CD4-positive, alpha-beta T cell treated with Interleukin-15 for 4 hours (primary cell): ENCODE results near the gene C2orf69.

ENCODE experiments used
- DNase-seq: peaks from one replicate; pipeline ENCODE4 v3.0.0-alpha.2; 2020; ENCODE audit warnings: low spot score

Gene C2orf69

GRCh38 chr2:199914372-199914958 lies 3.4 kb downstream of the C2orf69 start:
- DNase-seq = no peak

DNA sequence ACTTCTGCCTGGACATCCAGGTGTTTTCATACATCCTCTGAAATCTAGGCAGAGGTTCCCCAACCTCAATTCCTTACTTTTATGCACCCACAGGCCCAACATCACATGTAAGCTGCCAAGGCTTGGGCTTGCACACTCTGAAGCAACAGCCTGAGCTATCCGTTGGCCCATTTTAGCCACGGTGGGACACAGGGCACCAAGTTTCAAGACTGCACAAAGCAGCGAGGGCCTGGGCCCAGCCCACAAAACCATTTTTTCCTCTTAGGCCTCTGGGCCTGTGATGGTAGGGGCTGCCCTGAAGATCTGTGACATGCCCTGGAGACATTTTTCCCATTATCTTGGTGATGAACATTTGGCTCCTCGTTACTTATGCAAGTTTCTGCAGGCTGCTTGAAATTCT lies 5.9 kb downstream of the C2orf69 start:
- DNase-seq = no peak

- no peak for DNase-seq
Observed at GRCh38 chr2:199922856-199923255, 11.8 kb downstream of the C2orf69 start.

DNA sequence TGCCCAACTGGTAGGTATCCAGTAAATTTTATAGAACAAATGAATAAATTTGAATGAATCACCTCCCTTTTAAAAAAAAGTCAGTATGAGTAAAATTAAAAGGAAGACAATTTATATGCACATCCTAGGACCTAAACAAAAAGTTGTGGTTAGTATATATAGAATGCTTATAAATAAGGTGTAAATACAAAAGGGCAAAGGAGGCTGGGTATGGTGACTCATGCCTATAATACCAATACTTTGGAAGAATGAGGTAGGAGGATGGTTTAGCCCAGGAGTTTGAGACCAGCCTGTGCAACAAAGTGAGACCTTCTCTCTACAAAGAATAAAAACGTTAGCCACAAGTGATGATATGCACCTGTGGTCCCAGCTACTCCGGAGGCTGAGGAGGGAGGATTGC lies 12.8 kb downstream of the C2orf69 start:
- DNase-seq = no peak

- DNase-seq = no peak
Observed at GRCh38 chr2:199926806-199927205, 15.7 kb downstream of the C2orf69 start.

GRCh38 chr2:199928226-199928625 lies 17.1 kb downstream of the C2orf69 start:
- no peak for DNase-seq

GRCh38 chr2:199928626-199929025 lies 17.5 kb downstream of the C2orf69 start:
- no peak for DNase-seq

- no peak for DNase-seq
Observed at GRCh38 chr2:199929262-199929661, 18.2 kb downstream of the C2orf69 start.

DNA sequence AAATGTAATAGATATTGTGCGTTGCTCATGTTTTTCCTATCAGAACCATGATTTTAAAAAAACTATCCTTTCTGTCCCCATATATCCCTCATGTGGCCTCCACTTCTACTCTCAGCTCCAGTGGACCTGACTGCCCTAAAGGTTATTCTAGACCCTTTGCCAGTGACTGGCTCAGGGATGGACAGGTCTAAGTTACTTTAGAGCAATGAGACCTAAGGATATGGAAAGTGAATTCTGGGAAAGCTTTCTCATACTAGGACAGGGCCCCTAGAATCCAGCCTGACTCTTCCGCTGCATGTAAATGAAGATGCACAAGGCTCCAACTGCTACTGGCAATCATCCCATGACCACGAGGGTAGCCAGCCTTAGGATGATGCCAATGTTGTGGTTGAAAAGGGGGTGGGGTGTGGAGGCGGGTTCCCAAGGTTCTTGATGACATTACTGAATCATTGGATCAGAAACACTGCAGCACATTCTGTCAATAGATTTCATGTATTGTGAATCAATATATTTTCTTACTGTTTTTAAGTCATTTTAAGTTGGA lies 21.3 kb downstream of the C2orf69 start:
- no peak for DNase-seq

DNA sequence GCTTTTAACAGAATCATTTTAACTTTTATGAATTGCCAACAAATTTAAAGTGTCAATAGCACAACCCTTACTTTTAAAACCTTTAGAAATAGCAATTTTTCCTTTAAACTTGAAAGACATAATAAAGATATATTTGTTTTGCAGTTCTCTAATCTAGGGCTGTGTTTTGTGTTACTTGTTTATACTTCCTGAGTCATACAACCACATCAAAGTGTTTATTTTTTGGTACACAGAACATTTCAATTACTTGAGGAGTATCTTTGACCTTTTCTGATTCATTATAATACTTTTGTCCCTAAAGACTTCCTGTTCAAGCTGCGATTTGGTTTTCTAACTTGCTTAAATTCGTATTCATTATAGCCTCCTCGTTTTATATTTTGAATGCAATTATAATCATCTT lies 22.4 kb downstream of the C2orf69 start:
- DNase-seq = no peak

- DNase-seq = no peak
Observed at GRCh38 chr2:199936554-199936953, 25.5 kb downstream of the C2orf69 start.

- DNase-seq = no peak
Observed at GRCh38 chr2:199940373-199940772, 29.3 kb downstream of the C2orf69 start.

DNA sequence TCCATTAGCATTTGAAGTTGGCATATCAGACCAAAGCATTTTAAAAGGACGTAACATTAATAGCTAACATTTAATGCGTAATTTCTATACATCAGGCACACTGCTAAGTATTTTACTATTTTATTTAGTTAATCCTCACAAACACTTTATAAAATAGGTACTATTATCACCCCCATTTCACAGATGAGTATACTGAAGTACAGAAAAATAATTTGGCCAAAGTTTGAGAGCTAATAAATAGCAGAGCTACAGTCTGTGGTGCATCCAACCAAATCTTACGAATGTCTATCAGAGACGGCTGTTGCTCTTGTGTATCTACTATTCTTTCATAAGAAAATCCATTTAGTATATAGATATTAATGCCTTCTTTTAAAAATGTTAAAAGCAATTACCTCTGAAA lies 32.3 kb downstream of the C2orf69 start:
- DNase-seq = no peak

- DNase-seq = no peak
Observed at GRCh38 chr2:199946196-199946595, 35.1 kb downstream of the C2orf69 start.

- no peak for DNase-seq
Observed at GRCh38 chr2:199946836-199947235, 35.7 kb downstream of the C2orf69 start.

- DNase-seq = no peak
Observed at GRCh38 chr2:199950396-199950795, 39.3 kb downstream of the C2orf69 start.

GRCh38 chr2:199951023-199951422 lies 39.9 kb downstream of the C2orf69 start:
- DNase-seq = no peak

GRCh38 chr2:199955007-199955338 lies 43.9 kb downstream of the C2orf69 start:
- DNase-seq = no peak

GRCh38 chr2:199955339-199956061 lies 44.4 kb downstream of the C2orf69 start, which contains the start of the genes MAIP1 and TYW5:
MAIP1 (plus strand) TSS chr2:199955582; CDS start chr2:199955799, 217 bp downstream.
TYW5 (minus strand) TSS chr2:199955491; CDS start chr2:199955470, 21 bp downstream.
- DNase-seq = peak; percentile 75

GRCh38 chr2:199956062-199956380 lies 44.9 kb downstream of the C2orf69 start:
- DNase-seq = no peak

GRCh38 chr2:199958014-199958413 lies 46.9 kb downstream of the C2orf69 start:
- DNase-seq = no peak

GRCh38 chr2:199962203-199962602 lies 51.1 kb downstream of the C2orf69 start:
- no peak for DNase-seq

DNA sequence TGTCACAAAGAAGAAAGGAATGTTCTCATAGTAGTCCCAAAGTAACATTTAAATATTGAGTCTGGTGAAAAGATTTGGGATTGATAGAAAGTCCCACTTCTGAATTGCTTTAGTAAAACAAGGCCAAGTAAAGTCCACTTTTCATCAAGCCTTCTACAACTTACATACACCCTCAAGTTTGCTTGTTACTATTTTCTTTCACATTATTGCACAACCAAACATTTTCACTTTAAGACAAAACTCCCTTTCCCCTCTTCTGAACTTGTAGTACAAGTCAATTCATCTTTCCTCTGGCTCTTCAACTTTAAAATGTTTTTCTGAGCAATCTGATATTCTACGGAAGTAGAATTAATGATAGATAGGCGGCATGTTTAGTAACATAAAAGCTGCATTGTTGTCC lies 55.3 kb downstream of the C2orf69 start:
- DNase-seq = no peak

DNA sequence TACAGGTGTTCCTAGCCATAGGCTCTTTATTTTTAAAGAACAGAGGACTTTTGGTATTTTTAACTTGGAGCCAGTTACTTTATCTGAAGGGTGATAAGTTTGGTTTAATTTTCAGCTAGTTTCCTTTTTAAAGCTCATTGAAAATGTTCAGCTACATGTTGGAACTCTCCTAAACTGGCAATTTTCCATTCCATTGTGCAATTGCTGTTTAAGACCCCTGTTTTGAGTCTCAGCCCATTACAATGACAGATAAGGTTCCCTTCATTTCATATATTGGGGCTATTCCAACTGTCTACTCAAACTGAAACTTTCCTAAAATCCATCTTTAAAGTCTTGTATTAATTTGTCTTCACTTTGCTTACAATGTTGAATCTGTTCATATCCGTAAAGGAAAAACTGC lies 55.9 kb downstream of the C2orf69 start:
- DNase-seq = no peak
